ENCODE data around the gene GPC6.

GPC6 gene

DNA sequence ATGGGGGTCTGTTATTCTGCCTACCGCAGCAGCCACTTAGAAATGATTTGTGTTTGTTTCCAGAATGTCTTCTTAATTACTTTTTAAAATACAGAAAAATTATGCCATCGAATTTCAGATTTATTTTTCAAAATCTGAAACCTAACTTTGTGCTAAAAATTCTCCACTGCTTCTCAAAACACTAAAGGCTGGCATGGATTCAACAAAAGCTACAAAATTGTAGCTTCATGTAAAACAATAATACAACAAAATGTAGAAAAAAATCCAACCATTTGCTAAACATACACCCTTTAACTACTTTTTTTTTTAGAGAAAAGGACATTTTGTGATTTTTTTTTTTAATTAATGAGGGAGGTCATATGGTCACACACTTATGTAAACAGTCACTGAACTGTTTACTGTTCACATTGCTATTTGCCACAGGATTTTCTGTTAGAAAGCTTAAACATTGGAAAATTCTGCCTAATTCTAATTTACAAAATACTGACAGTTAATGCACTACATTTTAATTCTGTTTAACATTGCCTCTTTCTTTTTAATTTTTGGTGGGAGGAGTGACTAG is 646.3 kb downstream of the GPC6 start:
- DNase-seq: no peak

DNA sequence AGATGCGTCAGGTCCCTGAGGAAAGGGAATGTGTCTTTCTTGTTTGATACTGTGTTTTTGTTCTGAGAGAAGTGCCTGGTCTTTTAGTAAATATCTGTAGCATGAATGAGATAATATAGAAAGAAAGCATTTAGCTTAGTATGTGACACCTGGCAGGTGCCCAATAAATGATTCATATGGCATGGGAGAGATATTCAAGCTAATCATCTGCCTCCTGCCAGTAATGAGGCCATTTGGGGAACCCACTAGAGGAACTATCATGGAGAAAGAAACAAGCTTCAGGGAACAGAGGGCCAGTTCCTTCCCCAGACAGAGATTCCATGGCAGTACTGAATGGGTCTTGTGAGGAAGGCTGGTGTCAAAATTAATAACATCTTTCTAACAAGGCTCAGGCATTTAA is 648.9 kb downstream of the GPC6 start:
- DNase-seq: no peak

DNA sequence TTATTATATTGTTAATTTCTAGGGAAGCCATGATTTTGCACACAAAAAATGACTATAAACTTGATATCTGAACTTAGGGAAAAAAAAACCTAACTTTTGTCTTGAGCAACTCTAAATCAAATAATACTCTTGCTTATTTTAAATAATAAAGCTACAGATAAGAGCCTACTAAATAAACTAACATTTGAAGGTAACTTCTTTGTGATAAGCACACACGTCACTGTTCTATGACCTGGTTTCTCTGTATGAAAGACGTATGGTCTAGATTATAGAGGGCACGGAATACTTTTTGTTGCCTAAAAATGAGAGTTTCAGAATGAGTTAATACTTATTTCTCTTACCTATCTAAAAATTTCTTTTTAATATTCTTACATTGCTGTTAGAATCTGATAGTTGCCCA is 649.6 kb downstream of the GPC6 start:
- DNase-seq: no peak

DNA sequence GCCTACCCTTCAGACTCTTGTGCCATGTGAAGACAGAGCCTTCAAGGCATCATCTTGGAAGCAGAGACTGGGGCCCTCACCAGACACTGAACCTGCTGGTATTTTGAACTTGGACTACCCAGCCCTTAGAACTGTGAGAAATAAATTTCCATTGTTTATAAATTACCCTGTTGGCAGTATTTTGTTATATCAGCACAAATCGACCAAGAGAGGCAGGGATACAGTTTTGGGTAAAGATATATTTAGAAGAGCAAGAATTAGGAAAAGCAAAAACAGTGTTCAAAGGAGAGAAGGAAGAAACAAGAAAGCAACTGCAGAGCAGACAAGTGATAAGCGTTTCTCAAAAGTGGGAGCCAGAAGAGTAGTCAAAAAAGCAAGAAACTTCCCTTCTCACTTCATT is 652.1 kb downstream of the GPC6 start:
- no peak for DNase-seq

DNA sequence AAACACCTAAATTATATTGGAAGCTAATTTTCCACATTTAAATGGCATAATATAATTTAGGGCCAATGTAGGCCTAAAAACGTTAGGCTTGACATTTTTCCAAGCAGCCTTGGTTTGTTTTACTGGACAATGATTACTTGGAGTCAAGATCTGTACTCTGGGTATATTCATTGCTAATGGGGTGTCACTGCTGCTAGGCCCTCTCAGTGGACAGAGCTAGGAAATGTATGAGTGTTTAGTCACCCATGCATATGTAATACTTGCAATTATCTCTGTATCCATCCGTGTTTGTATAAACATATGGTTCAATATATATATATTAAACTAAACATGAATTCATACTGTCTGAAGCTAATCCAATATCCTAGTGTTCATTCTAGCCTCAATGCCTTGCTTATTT is 654.8 kb downstream of the GPC6 start:
- DNase-seq: no peak

DNA sequence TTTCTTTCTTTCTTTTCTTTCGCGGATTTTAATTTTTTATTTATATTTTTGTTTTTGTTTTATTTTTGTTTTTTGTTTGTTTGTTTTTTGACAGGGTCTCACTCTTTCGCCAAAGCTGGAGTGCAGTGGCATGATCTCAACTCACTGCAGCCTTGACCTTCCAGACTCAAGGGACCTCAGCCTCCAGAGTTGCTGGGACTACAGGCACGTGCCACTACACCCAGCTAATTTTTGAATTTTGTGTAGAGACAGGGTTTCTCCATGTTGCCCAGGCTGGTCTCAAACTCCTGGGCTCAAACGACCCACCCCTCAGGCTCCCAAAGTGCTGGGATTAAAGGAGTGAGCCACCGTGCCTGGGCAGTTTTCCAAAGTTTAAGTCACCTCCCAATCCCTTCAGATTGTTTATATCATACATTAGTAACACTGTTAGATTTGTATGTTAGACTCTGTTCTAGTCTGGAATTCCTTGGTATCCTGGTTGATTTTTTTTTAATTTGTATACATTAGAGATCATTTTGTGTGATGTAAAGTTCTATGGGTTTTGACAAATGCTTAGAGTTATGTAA is 655.6 kb downstream of the GPC6 start:
- no peak for DNase-seq

DNA sequence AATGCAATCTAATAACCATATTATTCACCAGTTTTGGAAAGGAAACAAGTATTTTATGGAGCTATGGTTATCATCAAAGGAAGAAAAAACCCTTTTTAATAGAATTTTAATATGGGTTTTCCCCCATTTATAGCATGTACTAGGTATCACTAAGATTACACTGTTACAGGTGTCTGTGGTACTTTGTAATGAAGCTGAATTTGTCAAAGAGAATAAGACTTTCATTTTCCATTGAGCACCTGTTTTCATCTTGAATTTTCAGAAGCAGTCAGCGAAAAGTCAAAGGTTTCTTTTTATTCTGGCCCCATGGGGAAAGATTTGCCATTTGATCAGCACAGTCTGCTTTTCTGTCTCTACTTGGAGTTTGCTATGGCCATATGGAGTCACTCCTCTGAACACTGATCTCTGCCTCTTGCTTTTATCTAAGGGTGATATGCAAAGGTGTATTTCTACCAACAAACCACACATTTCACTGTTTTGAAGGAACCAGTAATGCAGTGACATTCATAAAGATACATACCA is 662.9 kb downstream of the GPC6 start:
- DNase-seq: no peak

DNA sequence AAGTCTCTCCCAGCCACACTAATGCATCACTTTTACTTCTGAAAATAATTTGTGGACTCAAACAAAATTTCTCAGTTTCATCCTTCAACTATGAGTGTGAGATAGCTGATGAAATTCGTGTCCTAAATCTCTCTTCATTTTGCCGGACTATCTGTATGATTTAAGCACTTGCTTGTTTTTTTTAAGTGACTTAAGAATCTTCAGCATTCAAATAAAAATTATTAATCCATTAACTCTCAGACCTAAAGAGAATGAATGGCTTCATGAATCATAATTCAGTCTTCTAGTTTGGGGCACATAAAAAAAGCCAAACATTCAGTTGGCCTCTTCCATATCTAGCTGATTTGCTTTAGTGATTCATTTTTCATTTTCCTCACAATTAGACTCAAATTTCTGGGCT is 673.4 kb downstream of the GPC6 start:
- DNase-seq: no peak

DNA sequence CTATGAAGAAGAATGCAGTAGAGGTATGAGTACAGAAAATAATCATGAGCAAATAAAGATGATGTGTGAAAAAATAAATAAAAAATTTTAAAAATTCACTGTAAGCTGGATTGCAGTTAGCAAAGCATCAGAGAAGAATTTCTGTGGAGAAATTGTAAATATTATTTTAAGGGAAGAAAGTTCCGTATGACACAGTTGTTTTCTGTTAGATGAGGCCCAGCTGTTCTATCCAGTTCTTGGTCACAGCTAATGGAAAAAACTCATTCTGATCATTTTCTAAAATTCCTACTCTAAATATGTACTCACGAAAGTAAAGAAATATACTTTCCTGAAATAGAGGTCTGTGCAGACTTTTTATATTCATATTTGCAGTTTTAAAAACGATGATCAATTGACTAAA is 674.1 kb downstream of the GPC6 start:
- DNase-seq: no peak

DNA sequence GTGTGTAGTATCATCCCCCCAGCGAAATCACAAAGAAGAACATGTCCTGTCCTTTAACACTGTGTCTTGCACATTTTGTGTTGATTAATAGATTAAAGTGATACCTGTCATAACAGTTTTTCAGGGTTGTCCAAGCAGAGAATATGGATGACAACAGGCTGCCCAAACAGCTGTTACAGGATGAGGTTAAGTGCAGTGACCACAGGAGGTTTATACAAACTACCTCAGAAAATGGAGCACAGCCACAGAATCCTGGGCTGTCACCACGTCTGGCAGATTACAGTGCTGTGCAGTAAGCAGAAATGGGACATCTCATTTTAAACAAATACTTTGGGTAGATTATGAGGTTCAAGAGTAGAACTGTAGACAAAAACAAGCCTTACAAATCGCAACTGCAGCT is 677.3 kb downstream of the GPC6 start:
- no peak for DNase-seq

DNA sequence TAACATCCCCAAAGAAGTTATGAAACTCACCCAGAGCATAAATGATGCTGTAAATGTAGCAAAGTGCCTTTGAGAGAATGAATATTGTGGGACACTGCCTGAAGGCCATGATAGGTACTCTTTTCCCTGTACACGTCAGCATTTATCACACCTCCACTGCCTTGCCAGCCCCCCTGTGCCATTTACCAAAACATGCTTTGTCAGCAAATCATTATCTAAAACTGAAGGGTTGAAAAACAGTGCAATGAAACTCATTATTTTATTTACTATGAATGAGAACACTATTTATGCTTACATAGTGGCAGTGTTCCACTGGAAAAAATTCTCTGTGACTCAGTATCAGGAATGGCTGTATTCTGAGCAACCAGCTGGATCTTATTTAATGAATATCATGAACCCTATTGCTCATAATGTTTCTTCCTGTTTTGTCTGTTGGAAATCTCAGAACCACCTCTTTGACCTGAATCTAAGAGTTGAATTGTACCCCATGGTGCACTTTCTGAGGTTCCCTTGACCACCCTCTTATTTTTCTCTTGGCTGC is 688.7 kb downstream of the GPC6 start:
- DNase-seq: no peak

DNA sequence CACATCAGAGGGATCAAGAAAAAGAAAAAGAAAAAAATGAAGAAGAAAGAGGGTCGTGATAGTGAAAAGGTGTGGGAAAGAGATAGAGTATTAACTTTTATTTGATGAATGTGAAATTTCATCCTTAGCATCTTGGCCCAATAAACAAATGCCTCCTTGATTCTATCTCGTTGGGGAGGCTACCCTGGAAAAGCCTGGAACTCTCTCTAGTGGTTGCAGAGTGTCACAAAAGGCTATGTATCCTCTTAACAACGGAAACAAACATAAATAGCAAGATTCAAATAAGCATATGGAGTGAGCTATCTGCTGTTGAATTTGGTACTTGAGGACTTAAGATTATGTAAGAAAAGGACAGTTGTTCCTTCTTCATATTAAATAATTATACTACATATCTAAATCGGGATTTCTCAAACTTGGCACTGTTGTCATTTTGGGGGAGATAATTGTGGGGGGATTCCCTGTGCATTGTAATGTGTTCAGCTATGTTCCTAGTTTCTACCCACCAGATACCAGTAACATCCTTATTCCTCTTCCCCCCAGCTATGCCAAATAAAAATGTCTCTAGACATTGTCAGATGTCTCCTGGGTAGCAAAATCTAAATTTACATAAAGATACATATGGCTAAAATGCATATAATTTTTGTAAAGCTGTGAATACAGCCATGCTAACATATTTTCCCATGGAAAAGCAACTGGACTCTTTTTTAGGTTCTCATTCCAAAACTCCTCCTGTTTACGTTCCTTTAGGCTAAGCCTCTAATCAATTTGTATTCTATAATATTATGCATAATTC is 695.7 kb downstream of the GPC6 start:
- no peak for DNase-seq

DNA sequence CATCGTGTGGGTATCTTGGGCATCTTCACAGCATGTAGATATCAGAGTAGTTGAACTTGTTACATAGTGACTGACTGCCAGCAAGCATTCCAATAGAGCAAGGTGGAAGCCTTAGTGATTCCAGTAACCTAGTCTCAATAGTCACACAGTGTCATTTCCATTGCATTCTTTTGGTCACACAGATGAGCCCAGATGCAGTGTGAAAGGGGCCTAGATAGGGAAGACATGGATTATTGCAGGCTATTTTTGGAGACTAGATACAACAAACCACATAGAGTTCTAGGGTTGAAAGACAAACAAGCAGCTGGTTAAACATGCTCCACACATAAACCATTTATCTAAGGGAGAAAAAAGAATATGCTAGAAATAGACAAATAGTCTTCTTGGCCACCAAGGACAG is 699.4 kb downstream of the GPC6 start:
- DNase-seq: no peak

DNA sequence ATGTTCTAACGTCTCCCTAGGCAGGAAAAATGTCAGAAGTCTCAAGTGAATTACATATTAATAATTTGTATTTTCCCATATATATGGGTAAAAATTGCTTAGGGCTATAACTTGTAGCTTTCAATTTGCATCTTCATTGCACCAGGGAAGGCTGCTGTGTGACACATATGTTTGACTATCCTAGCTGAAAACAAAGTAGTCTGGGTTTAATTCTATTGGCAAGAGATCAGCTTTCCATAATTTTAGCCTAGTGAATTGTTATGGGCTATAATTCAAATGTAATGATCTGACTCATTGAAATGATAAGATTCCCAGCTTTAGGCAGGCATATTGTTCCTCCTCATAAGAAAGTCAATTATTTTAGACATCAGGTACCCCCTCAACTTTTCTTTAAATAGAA is 699.8 kb downstream of the GPC6 start:
- no peak for DNase-seq

DNA sequence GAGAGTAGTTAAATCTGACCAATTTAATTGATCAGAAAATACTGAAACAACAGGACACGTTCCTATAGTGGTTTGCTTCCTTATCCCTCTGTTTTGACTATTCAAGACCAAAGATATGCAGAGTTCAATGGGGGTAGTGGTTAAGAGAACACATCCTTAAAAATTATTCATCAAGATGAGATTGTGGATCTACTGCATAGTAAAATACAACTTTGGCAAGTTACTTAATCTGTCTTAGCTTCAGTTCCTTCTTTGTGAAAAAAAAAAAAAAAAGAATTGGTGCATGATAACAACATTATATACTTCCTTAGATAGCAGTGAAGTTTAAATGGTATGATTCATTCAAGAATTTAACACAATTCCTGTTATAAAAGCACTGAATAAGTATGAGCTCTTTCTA is 700.8 kb downstream of the GPC6 start:
- DNase-seq: no peak

DNA sequence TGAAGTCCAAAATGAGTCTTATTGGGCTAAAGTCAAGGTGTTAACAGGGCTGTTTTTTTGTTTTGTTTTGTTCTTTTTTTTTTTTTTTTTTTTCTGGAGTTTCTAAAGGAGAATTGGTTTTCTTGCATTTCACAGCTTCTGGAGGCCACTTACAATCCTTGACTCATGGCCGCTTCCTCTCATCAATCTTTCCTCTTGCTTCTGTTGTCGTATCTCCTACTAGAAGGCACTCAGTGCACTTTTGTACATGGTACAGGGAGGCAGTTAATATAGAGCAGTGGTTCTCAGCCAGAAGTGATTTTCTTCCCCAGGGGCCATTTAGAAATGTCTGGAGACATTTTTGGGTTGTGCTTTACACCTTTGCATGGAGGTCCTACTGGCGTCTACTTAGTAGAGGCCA is 706.3 kb downstream of the GPC6 start:
- no peak for DNase-seq

DNA sequence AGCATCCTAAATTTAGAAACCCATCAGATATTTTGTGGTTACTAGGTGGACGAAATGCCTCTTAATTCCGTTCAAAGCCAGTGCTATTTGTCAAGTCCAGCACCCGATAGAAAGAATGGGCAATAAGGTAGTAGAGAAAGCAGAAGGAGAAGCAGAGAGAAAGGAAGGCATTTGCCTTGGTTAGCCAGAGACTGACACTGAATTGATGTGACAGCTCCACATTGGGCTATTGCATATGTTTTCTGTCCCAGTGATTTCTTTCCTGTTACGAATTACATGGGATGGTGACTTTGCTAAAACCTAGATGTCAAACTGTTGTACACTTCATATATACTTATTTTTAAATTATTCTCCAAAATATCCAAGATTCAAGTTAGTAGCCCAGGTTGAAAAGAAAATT is 710.3 kb downstream of the GPC6 start:
- no peak for DNase-seq

DNA sequence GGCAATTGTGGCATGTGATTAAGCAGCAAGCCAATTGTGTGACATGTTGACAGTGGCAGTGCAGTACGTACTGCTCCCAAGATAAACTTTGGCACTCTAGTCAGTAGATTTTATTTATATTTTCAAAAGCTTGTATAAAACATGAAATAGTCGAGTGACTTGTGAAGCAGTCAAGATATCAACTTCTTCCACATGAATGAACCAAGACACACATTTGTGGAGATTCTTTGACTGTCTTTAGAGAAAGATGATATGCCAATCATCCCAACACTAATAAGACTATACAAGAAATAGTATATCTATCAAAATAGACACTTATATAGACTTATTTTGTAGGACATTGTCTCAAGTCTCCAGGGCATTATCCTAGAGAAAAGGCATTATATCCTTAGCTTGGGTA is 714.8 kb downstream of the GPC6 start:
- no peak for DNase-seq

DNA sequence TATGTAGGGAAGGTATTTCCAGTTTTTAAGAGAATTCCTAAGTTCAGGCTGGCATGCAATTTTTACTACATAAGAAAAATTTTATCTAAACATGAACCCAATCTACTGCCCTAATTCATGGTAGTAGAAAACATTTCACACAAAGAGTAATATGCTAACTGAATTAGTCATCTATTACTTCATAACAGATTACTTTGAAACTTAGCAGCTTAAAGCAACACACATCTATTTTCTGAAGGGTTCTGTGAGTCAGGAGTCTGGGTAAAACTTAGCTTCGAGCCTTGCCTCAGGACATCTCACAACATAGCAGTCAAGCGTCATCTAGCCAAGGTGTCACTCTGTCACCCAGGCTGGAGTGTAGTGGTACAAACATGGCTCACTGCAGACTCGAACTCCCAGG is 715.4 kb downstream of the GPC6 start:
- no peak for DNase-seq

DNA sequence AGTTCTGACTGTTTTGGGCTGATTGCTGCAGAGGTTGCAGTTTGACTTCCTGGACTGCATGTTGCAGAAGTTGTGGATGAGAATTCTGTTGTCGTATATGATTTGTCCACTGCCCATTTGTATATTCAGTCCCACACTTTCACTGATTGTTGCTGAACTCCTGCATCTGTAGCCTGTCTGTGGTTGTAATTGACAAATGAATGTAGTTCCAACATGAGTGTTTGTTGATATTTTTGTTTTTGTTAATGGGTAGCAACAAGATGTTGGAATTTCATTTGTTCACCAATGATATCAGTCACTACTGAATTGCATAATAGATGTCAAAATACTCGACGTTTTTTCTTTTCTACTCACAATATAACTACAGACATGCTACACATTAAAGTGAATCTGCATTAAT is 719.0 kb downstream of the GPC6 start:
- DNase-seq: no peak

DNA sequence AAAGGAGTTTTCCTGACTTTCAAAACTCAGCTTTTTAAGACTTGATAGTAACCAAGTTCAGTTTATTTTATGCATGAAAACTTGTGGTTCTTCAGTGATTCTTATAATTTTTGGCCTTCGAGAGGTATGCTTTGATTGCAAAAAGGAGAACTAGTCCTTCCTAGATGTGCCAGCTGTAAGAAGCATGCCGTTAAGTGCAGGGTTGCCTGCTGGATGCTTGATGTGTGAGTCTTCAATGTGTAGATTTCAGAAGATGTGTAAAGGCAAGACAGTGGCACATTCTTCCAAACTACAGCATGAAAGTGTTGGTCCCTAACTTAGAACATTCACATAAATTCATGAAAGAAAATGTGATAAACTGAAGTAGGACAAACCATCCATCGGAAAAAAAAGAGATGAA is 720.4 kb downstream of the GPC6 start:
- DNase-seq: no peak

DNA sequence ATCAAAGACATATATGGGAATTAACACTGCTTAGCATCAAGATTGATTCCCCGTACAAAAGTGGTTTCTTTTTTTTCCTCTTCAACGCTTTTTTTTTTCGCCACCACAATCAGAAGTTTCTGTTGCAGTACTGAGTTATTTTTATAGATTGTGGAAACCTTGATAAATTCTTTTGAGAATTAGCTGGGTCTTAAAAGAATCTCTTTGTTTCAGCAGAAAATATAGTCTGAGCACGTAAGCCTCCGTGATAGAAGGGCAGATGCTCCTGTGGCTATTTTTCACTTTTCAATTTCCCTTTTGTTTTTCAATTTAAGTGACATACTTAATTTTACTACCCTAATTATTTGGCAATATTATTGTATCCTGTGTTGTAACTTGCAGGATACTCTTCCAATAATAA is 721.0 kb downstream of the GPC6 start:
- DNase-seq: no peak

DNA sequence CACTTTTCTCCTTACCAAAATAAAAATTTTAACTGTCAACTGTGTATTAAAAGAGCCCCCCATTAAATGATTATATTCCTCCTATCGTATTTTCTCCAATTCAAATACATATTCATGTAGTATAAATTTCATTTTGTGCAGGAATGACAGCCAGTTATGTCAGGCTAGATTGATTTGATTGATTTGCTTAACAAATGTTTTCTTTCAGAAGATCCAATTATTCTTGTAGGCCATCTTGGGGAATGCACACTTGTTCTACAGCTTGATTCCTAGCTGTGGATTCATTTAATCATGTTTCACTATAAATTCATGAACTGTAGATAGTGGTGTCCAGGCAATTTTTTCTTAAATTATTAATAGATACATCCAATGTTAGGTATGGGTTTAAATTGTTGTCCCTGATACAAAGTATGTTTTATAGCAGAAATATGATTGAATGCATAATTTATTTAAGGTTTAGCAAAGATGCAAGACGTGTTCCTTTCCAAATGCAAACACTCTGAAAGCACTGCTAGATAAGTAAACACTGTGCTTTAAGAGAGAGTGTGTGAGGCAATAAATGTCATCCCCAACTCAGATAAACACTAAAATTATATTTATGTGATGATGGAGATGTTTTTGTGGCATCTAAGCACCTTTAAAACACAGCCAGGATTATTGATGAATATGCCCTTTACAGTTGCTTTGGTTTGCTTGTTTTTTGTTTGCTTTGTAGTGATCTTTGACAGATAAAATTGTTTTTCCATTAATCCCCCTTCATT is 721.7 kb downstream of the GPC6 start:
- DNase-seq: no peak

DNA sequence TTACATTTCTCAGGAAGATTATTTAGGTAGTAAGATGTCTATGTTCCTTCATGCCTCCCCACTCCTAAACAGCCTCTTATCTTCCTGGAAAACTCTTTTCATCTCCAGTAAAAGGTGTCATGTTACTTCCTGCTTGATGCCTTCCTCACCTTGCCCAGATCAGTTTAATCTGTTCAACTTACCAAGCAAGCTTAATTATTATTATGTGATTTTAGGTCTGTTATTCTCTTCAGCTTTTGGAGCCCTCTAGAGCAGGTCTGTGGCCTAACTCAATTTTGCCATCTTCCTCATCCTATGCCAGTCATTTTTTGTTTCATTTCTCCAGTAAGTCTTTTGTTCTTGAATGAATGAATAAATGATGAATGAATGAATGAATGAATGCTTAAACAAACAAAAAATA is 724.5 kb downstream of the GPC6 start:
- no peak for DNase-seq
